Mesenchymal stem cell (in vitro differentiated cells and primary cell): ENCODE measurements around the gene CAPN5.

Experiments
- DNase-seq: peaks from one replicate; pipeline ENCODE4 v3.0.0-alpha.2; 2013
- H2AFZ ChIP-seq: one replicate; pipeline ENCODE4 v1.6.1; 2013; ENCODE audit warnings: low read depth, mild to moderate bottlenecking, control low read depth, inconsistent platforms, low read length, moderate library complexity
- H2AK5ac ChIP-seq: 2 replicates; pipeline ENCODE4 v1.6.1; 2013; ENCODE audit warnings: low read length, moderate library complexity, mild to moderate bottlenecking, inconsistent platforms; ENCODE audit not compliant: severe bottlenecking
- H2BK120ac ChIP-seq: one replicate; pipeline ENCODE4 v1.6.1; 2013; ENCODE audit warnings: low read depth, mild to moderate bottlenecking, inconsistent platforms, low read length, moderate library complexity
- H2BK12ac ChIP-seq, 2 experiments: one replicate each; pipeline ENCODE4 v1.6.1; 2013; ENCODE audit warnings: inconsistent platforms in 2 of 2, low read length in 2 of 2, mild to moderate bottlenecking in 2 of 2, moderate library complexity in 2 of 2, control low read depth in 1 of 2
- H2BK15ac ChIP-seq: one replicate; pipeline ENCODE4 v1.6.1; 2013; ENCODE audit warnings: mild to moderate bottlenecking, low read depth, inconsistent platforms; ENCODE audit not compliant: poor library complexity, severe bottlenecking
- H2BK5ac ChIP-seq: 2 replicates; pipeline ENCODE4 v1.6.1; 2013; ENCODE audit warnings: low read depth, mild to moderate bottlenecking, low read length, control low read depth, inconsistent platforms; ENCODE audit not compliant: poor library complexity, severe bottlenecking
- H3K14ac ChIP-seq, 2 experiments: one replicate each; pipeline ENCODE4 v1.6.1; 2013; ENCODE audit warnings: inconsistent platforms in 2 of 2, low read length in 2 of 2, control low read depth in 1 of 2, mild to moderate bottlenecking in 1 of 2, moderate library complexity in 1 of 2
- H3K18ac ChIP-seq, 2 experiments: one replicate each; pipeline ENCODE4 v1.6.1; 2013; ENCODE audit warnings: inconsistent platforms in 2 of 2, low read length in 2 of 2, control low read depth in 1 of 2, low read depth in 1 of 2, mild to moderate bottlenecking in 1 of 2
- H3K23ac ChIP-seq, 2 experiments: one replicate each; pipeline ENCODE4 v1.6.1; 2013; ENCODE audit warnings: inconsistent platforms in 2 of 2, low read length in 2 of 2, mild to moderate bottlenecking in 2 of 2, moderate library complexity in 2 of 2, control low read depth in 1 of 2
- H3K27ac ChIP-seq: 2 replicates; pipeline ENCODE4 v1.5.1; 2013; ENCODE audit warnings: mild to moderate bottlenecking, moderate library complexity, low read length, control low read depth, inconsistent platforms; ENCODE audit not compliant: poor library complexity, severe bottlenecking
- H3K27me3 ChIP-seq, 2 experiments: 2 replicates each; pipeline versions ENCODE4 v1.6.1 to v1.7.0; 2013; ENCODE audit warnings: low read length in 2 of 2, mild to moderate bottlenecking in 2 of 2, moderate library complexity in 2 of 2, control low read depth in 1 of 2, inconsistent platforms in 1 of 2; ENCODE audit not compliant: control insufficient read depth in 1 of 2, insufficient read depth in 1 of 2
- H3K36me3 ChIP-seq, 2 experiments: 2 replicates each; pipeline versions ENCODE4 v1.6.1 to v1.7.0; 2013; ENCODE audit warnings: low read length in 2 of 2, control low read depth in 1 of 2, inconsistent platforms in 1 of 2, low read depth in 1 of 2, mild to moderate bottlenecking in 1 of 2; ENCODE audit not compliant: insufficient read depth in 2 of 2, control insufficient read depth in 1 of 2
- H3K4ac ChIP-seq, 2 experiments: one replicate each; pipeline ENCODE4 v1.6.1; 2013; ENCODE audit warnings: inconsistent platforms in 2 of 2, low read length in 2 of 2, mild to moderate bottlenecking in 2 of 2, moderate library complexity in 2 of 2, control low read depth in 1 of 2, low read depth in 1 of 2
- H3K4me1 ChIP-seq: 2 replicates; pipeline ENCODE4 v1.6.1; 2013; ENCODE audit warnings: low read depth, low read length, control low read depth; ENCODE audit not compliant: control insufficient read depth, insufficient read depth
- H3K4me2 ChIP-seq: 2 replicates; pipeline ENCODE4 v1.6.1; 2013; ENCODE audit warnings: low read length, mild to moderate bottlenecking, inconsistent platforms; ENCODE audit not compliant: poor library complexity, severe bottlenecking
- H3K4me3 ChIP-seq, 2 experiments: 2 replicates each; pipeline versions ENCODE4 v1.5.1 to v1.7.0; 2013; ENCODE audit warnings: low read length in 2 of 2, mild to moderate bottlenecking in 2 of 2, control low read depth in 1 of 2, low read depth in 1 of 2; ENCODE audit not compliant: insufficient read depth in 1 of 2
- H3K79me1 ChIP-seq: replicated peaks from 2 replicates; pipeline ENCODE4 v1.6.1; 2013; ENCODE audit warnings: mild to moderate bottlenecking, control low read depth, low read length, inconsistent platforms; ENCODE audit not compliant: poor library complexity, severe bottlenecking
- H3K9ac ChIP-seq: 2 replicates; pipeline ENCODE4 v1.7.0; 2013; ENCODE audit warnings: mild to moderate bottlenecking, low read length, moderate library complexity
- H3K9me3 ChIP-seq: 2 replicates; pipeline ENCODE4 v1.7.0; 2013; ENCODE audit warnings: mild to moderate bottlenecking, low read length; ENCODE audit not compliant: control insufficient read depth
- H4K8ac ChIP-seq: one replicate; pipeline ENCODE4 v1.6.1; 2013; ENCODE audit warnings: inconsistent platforms, mild to moderate bottlenecking, low read length, moderate library complexity
- H4K91ac ChIP-seq: one replicate; pipeline ENCODE4 v1.6.1; 2013; ENCODE audit warnings: mild to moderate bottlenecking, low read length, inconsistent platforms
- WGBS: methylation state at CpG from one replicate; pipeline ENCODE4 v1.1.7; 2013; ENCODE audit warnings: mixed read lengths; 5-methylcytosine and 5-hydroxymethylcytosine counted together

Gene CAPN5

GRCh38 chr11:77139201-77139600 is 72.4 kb downstream of the CAPN5 start:
- H3K9me3 ChIP-seq = no peaks in the 10 kb centered on the region
- no peak overlapping the region for H3K14ac ChIP-seq
- H2BK15ac ChIP-seq = no peak overlapping the region
- no peak overlapping the region for H4K91ac ChIP-seq
- H2BK120ac ChIP-seq = no peak overlapping the region
- no peak overlapping the region for H3K4ac ChIP-seq
- H3K4me1 ChIP-seq = peaks cover 6% of the 10 kb centered on the region
- H3K27ac ChIP-seq = no peak overlapping the region
- H3K79me1 ChIP-seq = no peaks in the 10 kb centered on the region
- H3K36me3 ChIP-seq = no peaks in the 10 kb centered on the region
- H2BK12ac ChIP-seq = no peak overlapping the region
- no peak overlapping the region for H3K4me3 ChIP-seq
- no peak overlapping the region for H3K9ac ChIP-seq
- no peak for DNase-seq
- WGBS = 97% methylated on average over 8 of the region's 8 CpGs
- no peak overlapping the region for H3K23ac ChIP-seq
- no peak overlapping the region for H3K4me2 ChIP-seq
- H4K8ac ChIP-seq = no peak overlapping the region
- H3K27me3 ChIP-seq = peaks cover 0 to 3% of the 10 kb centered on the region in 2 experiments
- no peak overlapping the region for H2AFZ ChIP-seq
- no peak overlapping the region for H3K18ac ChIP-seq
- no peak overlapping the region for H2AK5ac ChIP-seq
- H2BK5ac ChIP-seq = no peak overlapping the region

GRCh38 chr11:77140231-77140851 is 73.6 kb downstream of the CAPN5 start:
- peak overlapping the region in 1 of 2 experiments; percentile 73 for H2BK12ac ChIP-seq
- no peak overlapping the region for H2BK15ac ChIP-seq
- no peaks in the 10 kb centered on the region for H3K9me3 ChIP-seq
- no peak overlapping the region for H3K4ac ChIP-seq
- no peak overlapping the region for H2BK120ac ChIP-seq
- H3K14ac ChIP-seq = no peak overlapping the region
- DNase-seq = no peak
- H3K9ac ChIP-seq = peak overlapping the region; percentile 3
- 38% methylated on average over 4 of the region's 8 CpGs for WGBS
- peak overlapping the region; percentile 26 to 42 for H3K18ac ChIP-seq
- peak overlapping the region; percentile 43 for H4K91ac ChIP-seq
- H4K8ac ChIP-seq = peak overlapping the region; percentile 16
- H3K27me3 ChIP-seq = peaks cover 0 to 3% of the 10 kb centered on the region in 2 experiments
- H3K79me1 ChIP-seq = no peaks in the 10 kb centered on the region
- H3K27ac ChIP-seq = no peak overlapping the region
- no peak overlapping the region for H3K4me2 ChIP-seq
- H3K36me3 ChIP-seq = no peaks in the 10 kb centered on the region
- H2AFZ ChIP-seq = peak overlapping the region; percentile 29
- H3K4me3 ChIP-seq = no peak overlapping the region
- peaks cover 6% of the 10 kb centered on the region for H3K4me1 ChIP-seq
- H3K23ac ChIP-seq = peak overlapping the region in 1 of 2 experiments; percentile 76
- no peak overlapping the region for H2BK5ac ChIP-seq
- no peak overlapping the region for H2AK5ac ChIP-seq

GRCh38 chr11:77141034-77141433 is 74.3 kb downstream of the CAPN5 start:
- H2BK15ac ChIP-seq = no peak overlapping the region
- H3K14ac ChIP-seq = no peak overlapping the region
- no peak overlapping the region for H2BK12ac ChIP-seq
- H2AK5ac ChIP-seq = no peak overlapping the region
- H3K23ac ChIP-seq = no peak overlapping the region
- no peak overlapping the region for H3K4me3 ChIP-seq
- H3K4ac ChIP-seq = no peak overlapping the region
- no peaks in the 10 kb centered on the region for H3K36me3 ChIP-seq
- H3K27me3 ChIP-seq = peaks cover 0 to 8% of the 10 kb centered on the region in 2 experiments
- no peaks in the 10 kb centered on the region for H3K79me1 ChIP-seq
- peak overlapping the region; percentile 3 for H3K9ac ChIP-seq
- H2BK120ac ChIP-seq = no peak overlapping the region
- peaks cover 6% of the 10 kb centered on the region for H3K4me1 ChIP-seq
- DNase-seq = peak; percentile 40
- no peak overlapping the region for H2AFZ ChIP-seq
- no peak overlapping the region for H3K18ac ChIP-seq
- no peak overlapping the region for H4K8ac ChIP-seq
- no peak overlapping the region for H4K91ac ChIP-seq
- H3K4me2 ChIP-seq = no peak overlapping the region
- no peaks in the 10 kb centered on the region for H3K9me3 ChIP-seq
- no peak overlapping the region for H3K27ac ChIP-seq
- 82% methylated on average over 3 of the region's 4 CpGs for WGBS
- H2BK5ac ChIP-seq = no peak overlapping the region

DNA sequence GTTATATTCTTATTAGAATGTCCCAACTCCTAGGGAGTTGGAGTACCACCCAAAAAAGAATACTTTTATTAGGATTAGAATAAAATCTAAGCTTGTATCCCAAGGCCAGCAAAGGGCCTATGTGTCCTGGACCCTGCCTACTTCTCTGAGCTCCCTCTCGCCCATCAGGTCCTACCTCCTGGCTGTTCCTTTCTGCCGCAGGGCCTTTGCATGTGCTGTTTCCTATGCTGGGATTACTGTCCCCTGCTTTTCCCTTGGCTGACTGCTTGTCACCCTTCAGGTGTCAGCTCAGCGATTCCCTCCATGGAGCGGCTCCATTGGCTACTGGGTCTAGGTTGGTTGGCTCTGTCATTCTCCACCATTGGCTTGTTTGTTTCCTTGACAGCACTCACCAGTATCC is 74.7 kb downstream of the CAPN5 start:
- Histone ChIP-seq H2BK15ac (no peak overlapping the region), H3K27ac (no peak overlapping the region), H2AFZ (no peak overlapping the region), H3K79me1 (no peaks in the 10 kb centered on the region), H3K9me3 (no peaks in the 10 kb centered on the region), H2BK12ac (no peak overlapping the region), H4K91ac (no peak overlapping the region), H3K14ac (no peak overlapping the region), H3K4ac (no peak overlapping the region), H2BK5ac (no peak overlapping the region), H3K4me3 (no peak overlapping the region), H2AK5ac (no peak overlapping the region), H4K8ac (no peak overlapping the region), H3K18ac (no peak overlapping the region), H3K36me3 (no peaks in the 10 kb centered on the region), H3K4me1 (peaks cover 6% of the 10 kb centered on the region), H3K23ac (no peak overlapping the region), H3K4me2 (no peak overlapping the region), H3K9ac (no peak overlapping the region), H2BK120ac (no peak overlapping the region), H3K27me3 (peaks cover 2 to 10% of the 10 kb centered on the region in 2 experiments)
- WGBS = 97% methylated on average over 4 of the region's 4 CpGs
- no peak for DNase-seq
